Tracheal epithelial cell (primary cell): Measurements from ENCODE around the gene EIF1B. TPM values are rescaled to one million over a fixed set of nuclear protein-coding genes. Genes with fewer than 3 reads are reported as not detected.

Experiments
- total RNA-seq: library from RNA; depleted of rRNA; stranded (reverse); fragments of >200 nt; gene quantifications from 2 replicates; pipeline ENCODE4 v1.2.1, GENCODE V29; 2014

Gene EIF1B
- total RNA-seq, result 11.7 and 11.8 TPM in 2 replicates

DNA sequence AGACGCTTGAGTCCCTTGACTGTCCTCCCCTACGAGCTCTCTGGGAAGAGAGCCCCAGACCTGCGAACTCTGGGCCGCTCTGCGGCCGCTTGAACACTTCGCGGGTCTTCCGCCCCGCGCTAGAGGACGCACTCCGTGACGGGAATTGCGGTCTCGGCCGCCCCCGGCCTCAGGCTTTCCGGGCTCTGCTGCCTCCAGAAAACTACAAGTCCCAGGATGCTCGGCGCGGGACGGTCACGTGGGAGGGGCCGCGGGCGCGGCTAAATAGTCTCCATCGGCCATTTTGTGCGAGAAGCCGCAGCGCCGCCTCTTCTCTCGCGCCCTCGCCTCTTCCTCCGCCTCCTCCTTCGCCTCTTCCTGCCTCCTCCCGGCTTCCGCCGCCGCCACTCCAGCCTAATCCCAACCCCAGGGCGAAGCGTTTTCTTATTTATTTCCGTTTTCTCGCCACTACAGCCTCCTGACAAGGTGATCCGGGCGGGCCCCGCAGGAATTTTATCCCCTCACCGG lies at the start of gene EIF1B:
TSS of gene EIF1B (plus strand) at position 290 of the 507 bp plus-strand sequence. CDS start 235 bp downstream, outside the sequence.

Other genes starting within 250 kb of the EIF1B start
- 8.2 and 17.9 TPM in 2 replicates for gene ENTPD3, start 77.5 kb downstream of the EIF1B start, total RNA-seq
- 328 and 612 TPM in 2 replicates for gene RPL14, start 147.6 kb downstream of the EIF1B start, total RNA-seq
- 4.8 and 5.1 TPM in 2 replicates for gene ZNF619, start 167.4 kb downstream of the EIF1B start, total RNA-seq
- 0.64 and 1.2 TPM in 2 replicates for gene ZNF620, start 196.3 kb downstream of the EIF1B start, total RNA-seq
- 8.0 and 10.9 TPM in 2 replicates for gene ZNF621, start 215.3 kb downstream of the EIF1B start, total RNA-seq